Measurements from ENCODE around the gene KCNA5. TPM values are rescaled to one million over a fixed set of nuclear protein-coding genes. Genes with fewer than 3 reads are reported as not detected.

Gene KCNA5
- total and polyA plus RNA-seq, 7 donors, result 0.45 to 20.2 (median 2.5) TPM; not detected in 1

DNA sequence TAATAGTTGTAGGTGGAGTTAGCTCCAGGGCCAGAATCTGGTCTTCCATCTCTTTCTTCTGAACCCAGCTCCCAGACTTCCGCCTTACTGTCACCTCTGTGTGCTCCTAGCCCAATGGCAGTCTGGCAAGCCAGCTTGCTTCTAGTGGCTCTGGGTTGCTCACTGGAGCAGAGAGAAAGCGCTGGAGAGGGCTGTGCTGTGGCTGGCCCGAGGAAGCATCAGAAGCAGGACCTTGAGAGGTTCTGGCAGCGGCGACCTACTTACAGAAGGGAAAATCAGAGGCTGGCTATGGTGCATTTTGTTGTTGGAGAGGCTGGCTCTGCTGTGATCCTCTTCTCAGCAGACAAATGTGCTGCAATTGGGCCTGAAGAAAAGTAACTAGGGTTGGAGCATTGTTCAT is 28.6 kb downstream of the KCNA5 start:
- no peak overlapping the region for H3K27ac ChIP-seq
- H3K36me3 ChIP-seq, result no peaks in the 10 kb centered on the region
- no peak overlapping the region for H3K4me3 ChIP-seq
- no peak for DNase-seq
- H3K4me1 ChIP-seq, result peaks cover 0 to 15% (median 3%) of the 10 kb centered on the region in 4 donors
- intact Hi-C loops (cut with DNase I), result no loop called here
- H3K9me3 ChIP-seq, result no peaks in the 10 kb centered on the region
- TF ChIP-seq EP300 (IDR thresholded peaks at IDR 0.05), result no peak
- TF ChIP-seq POLR2A (IDR thresholded peaks at IDR 0.05), result no peak
- TF ChIP-seq POLR2AphosphoS5 (IDR thresholded peaks at IDR 0.05), result no peak
- TF ChIP-seq, protein P1, sequence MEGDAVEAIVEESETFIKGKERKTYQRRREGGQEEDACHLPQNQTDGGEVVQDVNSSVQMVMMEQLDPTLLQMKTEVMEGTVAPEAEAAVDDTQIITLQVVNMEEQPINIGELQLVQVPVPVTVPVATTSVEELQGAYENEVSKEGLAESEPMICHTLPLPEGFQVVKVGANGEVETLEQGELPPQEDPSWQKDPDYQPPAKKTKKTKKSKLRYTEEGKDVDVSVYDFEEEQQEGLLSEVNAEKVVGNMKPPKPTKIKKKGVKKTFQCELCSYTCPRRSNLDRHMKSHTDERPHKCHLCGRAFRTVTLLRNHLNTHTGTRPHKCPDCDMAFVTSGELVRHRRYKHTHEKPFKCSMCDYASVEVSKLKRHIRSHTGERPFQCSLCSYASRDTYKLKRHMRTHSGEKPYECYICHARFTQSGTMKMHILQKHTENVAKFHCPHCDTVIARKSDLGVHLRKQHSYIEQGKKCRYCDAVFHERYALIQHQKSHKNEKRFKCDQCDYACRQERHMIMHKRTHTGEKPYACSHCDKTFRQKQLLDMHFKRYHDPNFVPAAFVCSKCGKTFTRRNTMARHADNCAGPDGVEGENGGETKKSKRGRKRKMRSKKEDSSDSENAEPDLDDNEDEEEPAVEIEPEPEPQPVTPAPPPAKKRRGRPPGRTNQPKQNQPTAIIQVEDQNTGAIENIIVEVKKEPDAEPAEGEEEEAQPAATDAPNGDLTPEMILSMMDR (IDR thresholded peaks at IDR 0.05), result no peak
- H3K27me3 ChIP-seq, result no peaks in the 10 kb centered on the region
- WGBS, 2 donors, result 78 to 87% methylated on average over 5 of the region's 5 CpGs

- H3K9me3 ChIP-seq, result no peaks in the 10 kb centered on the region
- intact Hi-C loops (cut with DNase I), result no loop called here
- H3K27ac ChIP-seq, result no peak overlapping the region
- no peaks in the 10 kb centered on the region for H3K36me3 ChIP-seq
- TF ChIP-seq, protein P1 (IDR thresholded peaks at IDR 0.05), result no peak
- TF ChIP-seq POLR2AphosphoS5 (IDR thresholded peaks at IDR 0.05) (no peak), EP300 (IDR thresholded peaks at IDR 0.05) (no peak), POLR2A (IDR thresholded peaks at IDR 0.05) (no peak)
- peaks cover 0 to 22% (median 11%) of the 10 kb centered on the region in 4 donors for H3K4me1 ChIP-seq
- H3K27me3 ChIP-seq, result no peaks in the 10 kb centered on the region
- 65 to 79% methylated on average over 5 of the region's 5 CpGs for WGBS, 2 donors
- no peak for DNase-seq
- no peak overlapping the region for H3K4me3 ChIP-seq
Measured at GRCh38 chr12:5073054-5073453, 29.4 kb downstream of the KCNA5 start.

DNA sequence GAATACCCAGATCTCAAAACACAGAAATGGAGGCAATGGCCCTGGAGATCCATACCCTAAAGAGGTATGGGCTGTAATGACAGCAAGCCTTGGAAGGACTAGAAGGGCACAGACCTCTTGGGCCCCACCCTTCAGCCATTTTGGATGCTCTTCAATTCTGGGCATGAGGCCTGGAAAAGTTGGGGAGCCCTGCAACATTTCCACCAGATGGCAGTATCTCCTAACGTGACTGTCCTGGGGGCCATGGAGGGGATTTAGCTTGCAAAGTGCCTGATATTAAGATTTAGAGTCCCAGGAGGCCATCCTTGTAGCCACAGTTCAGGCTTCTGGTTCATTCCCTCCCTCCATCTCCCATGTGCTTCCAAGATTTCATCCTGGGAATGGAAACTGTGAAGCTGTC is 30.2 kb downstream of the KCNA5 start:
- Histone ChIP-seq H3K36me3 (no peaks in the 10 kb centered on the region), H3K27me3 (no peaks in the 10 kb centered on the region), H3K9me3 (no peaks in the 10 kb centered on the region), H3K4me1 (peaks cover 0 to 30% (median 19%) of the 10 kb centered on the region in 4 donors), H3K27ac (no peak overlapping the region), H3K4me3 (no peak overlapping the region)
- no peak for DNase-seq
- intact Hi-C loops (cut with DNase I), result no loop called here
- WGBS, 2 donors, result 35 to 52% methylated on average over 1 of the region's 1 CpG
- no peak for TF ChIP-seq EP300 (IDR thresholded peaks at IDR 0.05)
- no peak for TF ChIP-seq POLR2AphosphoS5 (IDR thresholded peaks at IDR 0.05)
- TF ChIP-seq, protein P1 (IDR thresholded peaks at IDR 0.05), result no peak
- TF ChIP-seq POLR2A (IDR thresholded peaks at IDR 0.05), result no peak

DNA sequence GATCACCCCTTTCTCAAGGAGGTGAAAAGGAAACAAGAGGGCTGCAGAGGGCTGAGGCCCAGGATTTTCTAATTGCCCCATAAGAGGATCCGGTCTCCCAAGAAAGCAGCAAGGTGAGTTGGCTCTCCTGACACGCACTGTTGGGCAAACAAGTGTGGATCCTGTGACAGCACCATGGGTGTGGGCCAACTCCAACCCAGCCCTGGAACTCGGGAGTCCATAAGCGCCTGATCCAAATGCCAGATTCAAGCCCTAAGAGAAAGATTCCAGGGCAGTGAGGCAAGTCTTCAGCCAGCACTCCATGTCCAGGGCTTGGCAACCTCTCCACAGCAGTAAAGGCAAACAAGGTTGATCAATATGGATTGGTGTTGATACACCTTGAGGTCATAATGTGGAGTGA is 33.1 kb downstream of the KCNA5 start:
- TF ChIP-seq, protein P1 (IDR thresholded peaks at IDR 0.05), result no peak
- no peak for TF ChIP-seq EP300 (IDR thresholded peaks at IDR 0.05)
- TF ChIP-seq POLR2AphosphoS5 (IDR thresholded peaks at IDR 0.05), result no peak
- no peak for TF ChIP-seq POLR2A (IDR thresholded peaks at IDR 0.05)
- Histone ChIP-seq H3K27ac (peak overlapping the region in 1 of 4 donors; percentile 26), H3K9me3 (no peaks in the 10 kb centered on the region), H3K27me3 (no peaks in the 10 kb centered on the region), H3K4me3 (no peak overlapping the region), H3K36me3 (no peaks in the 10 kb centered on the region), H3K4me1 (peaks cover 0 to 31% (median 20%) of the 10 kb centered on the region in 4 donors)
- DNase-seq, result peak; percentile 77
- intact Hi-C loops (cut with DNase I), result loop anchor here (5.0 kb wide), 1 partner anchor 34 kb away; the partner anchor contains the start of gene KCNA5
- WGBS, 2 donors, result 66 to 88% methylated on average over 4 of the region's 4 CpGs

- no peaks in the 10 kb centered on the region for H3K36me3 ChIP-seq
- peak in 1 of 4 donors; percentile 10 for TF ChIP-seq POLR2AphosphoS5 (IDR thresholded peaks at IDR 0.05)
- no peak for TF ChIP-seq EP300 (IDR thresholded peaks at IDR 0.05)
- no peak for TF ChIP-seq POLR2A (IDR thresholded peaks at IDR 0.05)
- TF ChIP-seq, protein P1 (IDR thresholded peaks at IDR 0.05), result no peak
- WGBS, 2 donors, result 52 to 80% methylated on average over 4 of the region's 4 CpGs
- H3K4me3 ChIP-seq, result no peak overlapping the region
- intact Hi-C loops (cut with DNase I), result loop anchor here (5.0 kb wide), 1 partner anchor 36 kb away; the partner anchor contains the start of gene KCNA5
- H3K4me1 ChIP-seq, result peaks cover 0 to 31% (median 20%) of the 10 kb centered on the region in 4 donors
- no peaks in the 10 kb centered on the region for H3K27me3 ChIP-seq
- no peaks in the 10 kb centered on the region for H3K9me3 ChIP-seq
- no peak for DNase-seq
- H3K27ac ChIP-seq, result peak overlapping the region in 1 of 4 donors; percentile 16
Measured at GRCh38 chr12:5078423-5078822, 34.7 kb downstream of the KCNA5 start.
